Activated CD8-positive, alpha-beta T cell treated with anti-CD3 and anti-CD28 coated beads, Interleukin-2, amount 10 ng/mL, durations not matched to agents 7 days and 5 days (primary cell): ENCODE measurements around the gene OR8A1. TPM values are rescaled to one million over a fixed set of nuclear protein-coding genes. Genes with fewer than 3 reads are reported as not detected.

Experiments
- ATAC-seq: fragments of 150-1000 bp; cut with Tn5 transposase; one replicate; pipeline ENCODE4 v1.10.0; 2021; ENCODE audit warnings: moderate library complexity
- CTCF ChIA-PET: fragments of 350-600 bp; sonication (Branson Sonifier 250); formaldehyde crosslinking; loops from one replicate; lab custom pipeline; 2021; ENCODE audit warnings: antibody characterized with exemption; lab: Charles Lee
- POLR2A ChIA-PET: fragments of 350-600 bp; sonication (Branson Sonifier 250); formaldehyde crosslinking; loops from one replicate; lab custom pipeline; 2021; ENCODE audit warnings: antibody characterized with exemption; lab: Charles Lee
- DNase-seq: peaks from one replicate; pipeline ENCODE4 v3.0.0-alpha.2; 2020
- H3K27ac Mint-ChIP-seq: one replicate; pipeline ENCODE4 v1.8.0; 2021; ENCODE audit warnings: mild to moderate bottlenecking, mixed read lengths
- H3K27me3 Mint-ChIP-seq: one replicate; pipeline ENCODE4 v1.8.0; 2021; ENCODE audit warnings: low read depth, mixed read lengths
- H3K36me3 Mint-ChIP-seq: one replicate; pipeline ENCODE4 v1.8.0; 2021; ENCODE audit warnings: low read depth, mixed read lengths
- H3K4me1 Mint-ChIP-seq: one replicate; pipeline ENCODE4 v1.8.0; 2021; ENCODE audit warnings: low read depth, mixed read lengths
- H3K4me3 Mint-ChIP-seq: one replicate; pipeline ENCODE4 v1.8.0; 2021; ENCODE audit warnings: mild to moderate bottlenecking, mixed read lengths
- H3K9me3 Mint-ChIP-seq: one replicate; pipeline ENCODE4 v1.8.0; 2022; ENCODE audit warnings: mixed read lengths; ENCODE audit not compliant: insufficient read depth
- total RNA-seq, 2 experiments: library from RNA; stranded (reverse); gene quantifications; one replicate each; pipeline ENCODE4 v1.2.3, GENCODE V29; 2021

OR8A1 gene
- total RNA-seq: not detected

GRCh38 chr11:124569697-124570096 is at the start of gene OR8A1:
TSS of gene OR8A1 (plus strand) at chr11:124569997. CDS start at chr11:124570120, 123 bp downstream.
- no peak within 1 kb of the TSS for H3K4me3 Mint-ChIP-seq
- no peak for DNase-seq
- CTCF ChIA-PET: interaction anchor here (1.5 kb wide), 1 partner anchor 554 kb away, joined by 3 read pairs; no protein-coding TSS in a partner anchor
- no peak within 1 kb of the TSS for H3K27ac Mint-ChIP-seq
- POLR2A ChIA-PET: no interaction called here
- H3K4me1 Mint-ChIP-seq: no peaks in the 10 kb centered on the region
- no peaks in the 10 kb centered on the region for H3K36me3 Mint-ChIP-seq
- H3K9me3 Mint-ChIP-seq: no peaks in the 10 kb centered on the region
- no peak for ATAC-seq
- peaks cover 4% of the 10 kb centered on the region for H3K27me3 Mint-ChIP-seq

GRCh38 chr11:124520550-124520854 is 49.3 kb upstream of the OR8A1 start:
- Mint-ChIP-seq H3K9me3 (no peaks in the 10 kb centered on the region), H3K27ac (no peak overlapping the region), H3K27me3 (no peaks in the 10 kb centered on the region), H3K36me3 (no peaks in the 10 kb centered on the region), H3K4me3 (no peak overlapping the region), H3K4me1 (no peaks in the 10 kb centered on the region)
- no peak for ATAC-seq
- CTCF ChIA-PET: no interaction called here
- POLR2A ChIA-PET: no interaction called here
- no peak for DNase-seq

GRCh38 chr11:124533626-124534025 is 36.2 kb upstream of the OR8A1 start:
- ATAC-seq: no peak
- H3K27me3 Mint-ChIP-seq: no peaks in the 10 kb centered on the region

GRCh38 chr11:124534051-124534450 is 35.7 kb upstream of the OR8A1 start:
- no peaks in the 10 kb centered on the region for H3K4me1 Mint-ChIP-seq
- ATAC-seq (no peak), DNase-seq (no peak)
- CTCF ChIA-PET: no interaction called here
- H3K27me3 Mint-ChIP-seq: no peaks in the 10 kb centered on the region
- no peaks in the 10 kb centered on the region for H3K36me3 Mint-ChIP-seq
- no peak overlapping the region for H3K4me3 Mint-ChIP-seq
- H3K9me3 Mint-ChIP-seq: no peaks in the 10 kb centered on the region
- POLR2A ChIA-PET: no interaction called here
- no peak overlapping the region for H3K27ac Mint-ChIP-seq

More at GRCh38 chr11:124533626-124534025, 36.2 kb upstream of the OR8A1 start:
- H3K36me3 Mint-ChIP-seq: no peaks in the 10 kb centered on the region
- H3K9me3 Mint-ChIP-seq: no peaks in the 10 kb centered on the region
- DNase-seq: no peak
- no peak overlapping the region for H3K27ac Mint-ChIP-seq
- H3K4me3 Mint-ChIP-seq: no peak overlapping the region
- ChIA-PET POLR2A (no interaction called here), CTCF (no interaction called here)
- no peaks in the 10 kb centered on the region for H3K4me1 Mint-ChIP-seq

- no peaks in the 10 kb centered on the region for H3K27me3 Mint-ChIP-seq
- no peaks in the 10 kb centered on the region for H3K36me3 Mint-ChIP-seq
- H3K27ac Mint-ChIP-seq: no peak overlapping the region
- DNase-seq (no peak), ATAC-seq (no peak)
- CTCF ChIA-PET: no interaction called here
- POLR2A ChIA-PET: no interaction called here
- no peak overlapping the region for H3K4me3 Mint-ChIP-seq
- no peaks in the 10 kb centered on the region for H3K9me3 Mint-ChIP-seq
- H3K4me1 Mint-ChIP-seq: no peaks in the 10 kb centered on the region
Observed at GRCh38 chr11:124535552-124536232, 34.1 kb upstream of the OR8A1 start.

- H3K27ac Mint-ChIP-seq: no peak overlapping the region
- ChIA-PET POLR2A (no interaction called here), CTCF (no interaction called here)
- no peaks in the 10 kb centered on the region for H3K9me3 Mint-ChIP-seq
- no peaks in the 10 kb centered on the region for H3K4me1 Mint-ChIP-seq
- H3K36me3 Mint-ChIP-seq: no peaks in the 10 kb centered on the region
- H3K4me3 Mint-ChIP-seq: no peak overlapping the region
- DNase-seq (no peak), ATAC-seq (no peak)
- peaks cover 3% of the 10 kb centered on the region for H3K27me3 Mint-ChIP-seq
Observed at GRCh38 chr11:124536520-124536919, 33.3 kb upstream of the OR8A1 start.

- Mint-ChIP-seq H3K27ac (no peak overlapping the region), H3K27me3 (peaks cover 3% of the 10 kb centered on the region), H3K9me3 (no peaks in the 10 kb centered on the region), H3K36me3 (no peaks in the 10 kb centered on the region), H3K4me1 (no peaks in the 10 kb centered on the region), H3K4me3 (no peak overlapping the region)
- no peak for ATAC-seq
- CTCF ChIA-PET: no interaction called here
- no peak for DNase-seq
- POLR2A ChIA-PET: no interaction called here
Observed at GRCh38 chr11:124538019-124538418, 31.8 kb upstream of the OR8A1 start.

- H3K9me3 Mint-ChIP-seq: no peaks in the 10 kb centered on the region
- peaks cover 7% of the 10 kb centered on the region for H3K27me3 Mint-ChIP-seq
- CTCF ChIA-PET: no interaction called here
- H3K27ac Mint-ChIP-seq: no peak overlapping the region
- H3K36me3 Mint-ChIP-seq: no peaks in the 10 kb centered on the region
- DNase-seq (no peak), ATAC-seq (no peak)
- POLR2A ChIA-PET: no interaction called here
- H3K4me1 Mint-ChIP-seq: no peaks in the 10 kb centered on the region
- no peak overlapping the region for H3K4me3 Mint-ChIP-seq
Observed at GRCh38 chr11:124541204-124541603, 28.6 kb upstream of the OR8A1 start.

- CTCF ChIA-PET: no interaction called here
- DNase-seq (no peak), ATAC-seq (no peak)
- H3K4me1 Mint-ChIP-seq: no peaks in the 10 kb centered on the region
- H3K9me3 Mint-ChIP-seq: no peaks in the 10 kb centered on the region
- H3K27me3 Mint-ChIP-seq: peaks cover 7% of the 10 kb centered on the region
- no peak overlapping the region for H3K4me3 Mint-ChIP-seq
- H3K27ac Mint-ChIP-seq: no peak overlapping the region
- POLR2A ChIA-PET: no interaction called here
- no peaks in the 10 kb centered on the region for H3K36me3 Mint-ChIP-seq
Observed at GRCh38 chr11:124543145-124543544, 26.7 kb upstream of the OR8A1 start.

- H3K9me3 Mint-ChIP-seq: no peaks in the 10 kb centered on the region
Observed at GRCh38 chr11:124543554-124543953, 26.2 kb upstream of the OR8A1 start, which contains the start of gene OR8B12. TSS of gene OR8B12 (minus strand) at chr11:124543654. CDS start at chr11:124543654, 0 bp downstream.

GRCh38 chr11:124551189-124551588 is 18.6 kb upstream of the OR8A1 start:
- POLR2A ChIA-PET: interaction anchor here (0.8 kb wide), 1 partner anchor 35 kb away, joined by 3 read pairs; no protein-coding TSS in a partner anchor
- H3K27ac Mint-ChIP-seq: no peak overlapping the region
- H3K9me3 Mint-ChIP-seq: no peaks in the 10 kb centered on the region
- peaks cover 1% of the 10 kb centered on the region for H3K27me3 Mint-ChIP-seq
- ATAC-seq: no peak
- no peak overlapping the region for H3K4me3 Mint-ChIP-seq
- CTCF ChIA-PET: no interaction called here
- no peak for DNase-seq
- H3K36me3 Mint-ChIP-seq: no peaks in the 10 kb centered on the region
- H3K4me1 Mint-ChIP-seq: no peaks in the 10 kb centered on the region

More at GRCh38 chr11:124543554-124543953, 26.2 kb upstream of the OR8A1 start, which contains the start of gene OR8B12:
- no peak for DNase-seq
- Mint-ChIP-seq H3K27me3 (peaks cover 7% of the 10 kb centered on the region), H3K36me3 (no peaks in the 10 kb centered on the region), H3K27ac (no peak within 1 kb of the TSS), H3K4me3 (no peak within 1 kb of the TSS), H3K4me1 (no peaks in the 10 kb centered on the region)
- POLR2A ChIA-PET: no interaction called here
- CTCF ChIA-PET: no interaction called here
- ATAC-seq: no peak

GRCh38 chr11:124551987-124552386 is 17.8 kb upstream of the OR8A1 start:
- no peak for ATAC-seq
- DNase-seq: no peak
- Mint-ChIP-seq H3K9me3 (no peaks in the 10 kb centered on the region), H3K36me3 (no peaks in the 10 kb centered on the region), H3K27me3 (peaks cover 3% of the 10 kb centered on the region), H3K4me3 (no peak overlapping the region), H3K27ac (no peak overlapping the region), H3K4me1 (no peaks in the 10 kb centered on the region)
- POLR2A ChIA-PET: interaction anchor here (0.8 kb wide), 1 partner anchor 35 kb away, joined by 3 read pairs; no protein-coding TSS in a partner anchor
- CTCF ChIA-PET: no interaction called here
